GM12892 (cell line): Measurements from ENCODE around the gene CFDP1.
"Not testable (repeated sequence)": the region's sequence is repeated elsewhere in the genome, so short reads cannot be mapped to it uniquely, and the experiment has no call there.

Experiments used
- POLR2A ChIP-seq: IDR thresholded peaks from 2 replicates; pipeline ENCODE4 v1.6.1; 2011; ENCODE audit warnings: low read depth, low read length, control low read depth
- POLR2AphosphoS5 ChIP-seq: IDR thresholded peaks from 2 replicates; pipeline ENCODE4 v1.6.1; 2011; ENCODE audit warnings: low read depth, low read length, control low read depth
- TAF1 ChIP-seq: IDR thresholded peaks from 2 replicates; pipeline ENCODE4 v1.6.1; 2011; ENCODE audit warnings: low read depth, mild to moderate bottlenecking, control low read depth, low read length, borderline replicate concordance

GRCh38 chr16:75272629-75273028 lies 160.7 kb downstream of the CFDP1 start:
- not testable (repeated sequence) for TF ChIP-seq POLR2A, TAF1, POLR2AphosphoS5
